GM12872 (cell line): ENCODE measurements around the gene ISL2.

Experiments used
- CTCF ChIP-seq: IDR thresholded peaks from 3 replicates; pipeline ENCODE4 v1.5.1; 2011; ENCODE audit warnings: low read depth, mild to moderate bottlenecking, low read length, moderate library complexity; ENCODE audit not compliant: insufficient read depth

ISL2 gene

GRCh38 chr15:76337696-76338485 lies 1.3 kb downstream of the ISL2 start:
- no peak for TF ChIP-seq CTCF

- no peak for TF ChIP-seq CTCF
These were observed 2.1 kb downstream of the ISL2 start for GRCh38 chr15:76338486-76339304.

GRCh38 chr15:76339305-76340197 lies 3.0 kb downstream of the ISL2 start:
- no peak for TF ChIP-seq CTCF

GRCh38 chr15:76340198-76340802 lies 3.7 kb downstream of the ISL2 start:
- TF ChIP-seq CTCF = no peak

GRCh38 chr15:76340803-76341365 lies 4.3 kb downstream of the ISL2 start:
- peak; percentile 73 for TF ChIP-seq CTCF

- TF ChIP-seq CTCF = no peak
These were observed 4.9 kb downstream of the ISL2 start for GRCh38 chr15:76341366-76342057.
